ENCODE measurements around the gene CFAP299.

GRCh38 chr4:80831383-80832361 is 496.1 kb downstream of the CFAP299 start:
- TF ChIP-seq CTCF (conservative IDR thresholded peaks at IDR 0.05; ENCODE audit: low read length), result no peak
- no peak for TF ChIP-seq EZH2phosphoT487 (IDR thresholded peaks at IDR 0.05; ENCODE audit: borderline replicate concordance, low read depth, low read length)
